HG03135 (cell line): ENCODE measurements around the gene SETSIP.
"Not testable (repeated sequence)": the region's sequence is repeated elsewhere in the genome, so short reads cannot be mapped to it uniquely, and the experiment has no call there.

ENCODE experiments used
- ATAC-seq: cut with Tn5 transposase; IDR thresholded peaks from one replicate; pipeline ENCODE4 v1.9.1; 2021; ENCODE audit warnings: mild to moderate bottlenecking, moderate library complexity; ENCODE audit not compliant: unreplicated experiment

Gene SETSIP

GRCh38 chr1:92065042-92065441 lies 10.2 kb downstream of the SETSIP start:
- no peak for ATAC-seq

- no peak for ATAC-seq
Measured at GRCh38 chr1:92051948-92052347, 23.3 kb downstream of the SETSIP start.

- no peak for ATAC-seq
Measured at GRCh38 chr1:92045766-92046495, 29.3 kb downstream of the SETSIP start.

GRCh38 chr1:92043621-92044020 lies 31.6 kb downstream of the SETSIP start:
- ATAC-seq = no peak

- ATAC-seq = no peak
Measured at GRCh38 chr1:92040971-92041370, 34.2 kb downstream of the SETSIP start.

GRCh38 chr1:92038695-92039346 lies 36.4 kb downstream of the SETSIP start:
- ATAC-seq = no peak

GRCh38 chr1:92037400-92037799 lies 37.8 kb downstream of the SETSIP start:
- no peak for ATAC-seq

- no peak for ATAC-seq
Measured at GRCh38 chr1:92031281-92032110, 43.7 kb downstream of the SETSIP start.

GRCh38 chr1:92030656-92031107 lies 44.5 kb downstream of the SETSIP start:
- no peak for ATAC-seq

- ATAC-seq = no peak
Measured at GRCh38 chr1:92029241-92029922, 45.8 kb downstream of the SETSIP start.

- ATAC-seq = no peak
Measured at GRCh38 chr1:92026806-92027205, 48.4 kb downstream of the SETSIP start.

- not testable (repeated sequence) for ATAC-seq
Measured at GRCh38 chr1:92026042-92026441, 49.2 kb downstream of the SETSIP start.
